A673 (cell line): Measurements from ENCODE around the gene CAV3. TPM values are rescaled to one million over a fixed set of nuclear protein-coding genes. Genes with fewer than 3 reads are reported as not detected.
"Not testable (repeated sequence)": the region's sequence is repeated elsewhere in the genome, so short reads cannot be mapped to it uniquely, and the experiment has no call there.

Experiments
- Bru-seq: library from RNA; stranded (reverse); fragments of 400-500 nt; gene quantifications from one replicate; lab custom pipeline; 2021; lab: Mats Ljungman, UMichigan
- BruChase-seq, 2 experiments: library from RNA; stranded (reverse); fragments of 400-500 nt; gene quantifications; one replicate each; lab custom pipeline; 2021; lab: Mats Ljungman, UMichigan
- BruUV-seq: library from RNA; stranded (reverse); fragments of 400-500 nt; replicated peaks from 2 replicates; lab custom pipeline; 2021; lab: Mats Ljungman, UMichigan
- CTCF ChIA-PET: fragments of 300-600 bp; sonication (Branson Sonifier 250); formaldehyde crosslinking; loops from one replicate; lab custom pipeline; 2022; ENCODE audit warnings: antibody characterized with exemption; lab: Charles Lee
- POLR2A ChIA-PET: fragments of 300-600 bp; sonication (Branson Sonifier 250); formaldehyde crosslinking; loops from one replicate; lab custom pipeline; 2022; ENCODE audit warnings: antibody characterized with exemption; ENCODE audit not compliant: low non-redundant PET; lab: Charles Lee
- DNase-seq: peaks from one replicate; pipeline ENCODE4 v3.0.0-alpha.2; 2015; ENCODE audit warnings: low spot score
- H3K27ac ChIP-seq: fragments of 200-600 bp; sonication (generic); 2 replicates; pipeline ENCODE4 v1.5.1; 2016; ENCODE audit warnings: mixed run types, low read depth, mild to moderate bottlenecking, mixed read lengths, antibody characterized with exemption, low read length; ENCODE audit not compliant: poor library complexity, severe bottlenecking
- H3K27me3 ChIP-seq: fragments of 200-600 bp; sonication (generic); replicated peaks from 2 replicates; pipeline ENCODE4 v1.6.1; 2017; ENCODE audit warnings: mixed run types, low read depth, mild to moderate bottlenecking, mixed read lengths, antibody characterized with exemption, low read length; ENCODE audit not compliant: insufficient read depth, poor library complexity
- H3K36me3 ChIP-seq: fragments of 200-600 bp; sonication (generic); 2 replicates; pipeline ENCODE4 v1.6.1; 2016; ENCODE audit warnings: mixed run types, mild to moderate bottlenecking, mixed read lengths, antibody characterized with exemption, low read length; ENCODE audit not compliant: insufficient read depth, poor library complexity, severe bottlenecking
- H3K4me1 ChIP-seq: fragments of 200-600 bp; sonication (generic); 2 replicates; pipeline ENCODE4 v1.6.1; 2017; ENCODE audit warnings: mixed run types, mild to moderate bottlenecking, mixed read lengths, antibody characterized with exemption, low read length; ENCODE audit not compliant: insufficient read depth, poor library complexity, severe bottlenecking
- H3K4me3 ChIP-seq: fragments of 200-600 bp; sonication (generic); 2 replicates; pipeline ENCODE4 v1.5.1; 2016; ENCODE audit warnings: low read depth, mixed run types, mild to moderate bottlenecking, mixed read lengths, low read length; ENCODE audit not compliant: poor library complexity, severe bottlenecking
- H3K9me3 ChIP-seq: fragments of 200-600 bp; sonication (generic); 2 replicates; pipeline ENCODE4 v1.6.1; 2016; ENCODE audit warnings: mixed run types, low read depth, mild to moderate bottlenecking, mixed read lengths, antibody characterized with exemption, low read length; ENCODE audit not compliant: poor library complexity, severe bottlenecking
- CTCF ChIP-seq: fragments of 300-800, 200-600 bp; sonication (generic); conservative IDR thresholded peaks from 2 replicates; pipeline ENCODE4 v1.5.1; 2017; ENCODE audit warnings: low read depth, mild to moderate bottlenecking, antibody characterized with exemption, low read length, moderate library complexity, mixed read lengths
- EZH2 ChIP-seq: fragments of 200-600 bp; sonication (generic); IDR thresholded peaks from 2 replicates; pipeline ENCODE4 v1.6.1; 2017; ENCODE audit warnings: borderline replicate concordance, low read depth, mild to moderate bottlenecking, mixed read lengths, antibody characterized with exemption, low read length; ENCODE audit not compliant: poor library complexity, severe bottlenecking
- intact Hi-C: fragments of 100-400 bp; cut with micrococcal nuclease; formaldehyde crosslinking; loops from one replicate; pipeline ENCODE4 v1.10.0; 2022; ENCODE audit not compliant: unreplicated experiment
- long read RNA-seq: library from polyadenylated mRNA; stranded (forward); transcript quantifications from one replicate; pipeline ENCODE4 v2.0.0, GENCODE V29; 2022
- total RNA-seq: library from RNA; stranded (reverse); gene quantifications from 2 replicates; pipeline ENCODE4 v1.2.3, GENCODE V29; 2021

CAV3 gene
- not detected in 2 replicates for total RNA-seq
- not detected for Bru-seq, nascent RNA
- not detected for BruChase-seq, experiment 1, labeled RNA remaining after a 2-hour chase
- not detected for BruChase-seq, experiment 2, labeled RNA remaining after a 6-hour chase
- long read RNA-seq, partial matches to known transcripts = 0 of 8 reads
- long read RNA-seq, other reads (novel, unspliced or antisense) = 8 of 8 reads

DNA sequence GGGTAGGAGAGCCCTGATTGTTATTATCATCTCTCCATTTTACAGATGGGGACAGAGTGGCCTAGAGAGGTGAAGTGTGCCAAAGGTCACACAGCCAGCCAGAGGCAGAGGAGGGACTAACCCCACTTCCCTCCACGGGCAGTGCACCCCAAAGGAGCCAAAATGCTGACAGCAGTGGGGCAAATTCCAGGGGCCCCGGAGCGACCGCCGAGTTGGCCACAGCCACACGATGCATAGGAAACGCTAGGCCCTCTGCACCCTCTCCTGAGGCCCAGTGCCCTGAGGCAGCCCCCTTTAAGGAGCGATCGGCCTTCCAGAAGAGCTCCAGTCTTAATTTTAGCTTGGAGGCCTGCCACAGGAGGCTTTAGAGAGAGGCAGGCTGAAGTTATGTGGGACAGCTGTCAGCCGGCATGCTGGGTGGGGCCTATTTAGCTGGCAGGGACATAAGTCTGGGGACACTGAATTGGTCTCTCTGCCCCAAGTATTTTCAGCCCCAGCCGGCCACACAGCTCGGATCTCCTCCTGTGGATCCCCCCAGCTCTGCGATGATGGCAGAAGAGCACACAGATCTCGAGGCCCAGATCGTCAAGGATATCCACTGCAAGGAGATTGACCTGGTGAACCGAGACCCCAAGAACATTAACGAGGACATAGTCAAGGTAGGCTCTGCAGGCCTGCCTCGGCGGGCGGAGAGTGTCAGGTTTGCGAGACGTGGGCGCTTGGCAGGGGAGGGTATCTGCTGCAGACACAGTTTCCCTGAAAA is at the start of gene CAV3:
Gene CAV3, plus strand, starts transcription at position 471 of the 763 bp plus-strand sequence. Its CDS starts 75 bp downstream, at position 546.
- no peaks in the 10 kb centered on the region for H3K9me3 ChIP-seq
- H3K4me3 ChIP-seq = no peak within 1 kb of the TSS
- H3K27me3 ChIP-seq = no peaks in the 10 kb centered on the region
- no peak within 1 kb of the TSS for H3K27ac ChIP-seq
- ChIA-PET POLR2A (no interaction called here), CTCF (no interaction called here)
- no peak for TF ChIP-seq EZH2
- no peak for TF ChIP-seq CTCF
- intact Hi-C loops = no loop called here
- no TSS peak for BruUV-seq
- H3K36me3 ChIP-seq = no peaks in the 10 kb centered on the region
- no peaks in the 10 kb centered on the region for H3K4me1 ChIP-seq
- no peak for DNase-seq

GRCh38 chr3:8684992-8685391 is 48.6 kb upstream of the CAV3 start:
- DNase-seq, H3K4me1 ChIP-seq, H3K27me3 ChIP-seq, intact Hi-C loops, H3K9me3 ChIP-seq, CTCF ChIA-PET, BruUV-seq, POLR2A ChIA-PET, H3K36me3 ChIP-seq, H3K4me3 ChIP-seq, H3K27ac ChIP-seq: not testable (repeated sequence)

DNA sequence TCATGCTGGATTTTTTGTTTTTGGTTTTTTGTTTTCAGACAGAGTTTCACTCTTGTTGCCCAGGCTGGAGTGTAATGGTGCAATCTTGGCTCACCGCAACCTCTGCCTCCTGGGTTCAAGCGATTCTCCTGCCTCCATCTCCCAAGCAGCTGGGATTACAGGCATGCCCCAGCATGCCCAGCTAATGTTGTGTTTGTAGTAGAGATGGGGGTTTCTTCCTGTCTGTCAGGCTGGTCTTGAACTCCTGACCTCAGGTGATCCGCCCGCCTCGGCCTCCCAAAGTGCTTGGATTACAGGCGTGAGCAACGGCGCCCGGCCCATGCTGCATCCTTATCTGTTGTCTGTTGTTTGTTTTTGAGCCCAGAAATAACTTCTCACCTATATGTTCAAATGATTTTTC is 42.3 kb upstream of the CAV3 start:
- DNase-seq, H3K27ac ChIP-seq, CTCF ChIA-PET, H3K4me1 ChIP-seq, intact Hi-C loops, POLR2A ChIA-PET, H3K36me3 ChIP-seq, BruUV-seq, H3K4me3 ChIP-seq, H3K27me3 ChIP-seq, H3K9me3 ChIP-seq: not testable (repeated sequence)

DNA sequence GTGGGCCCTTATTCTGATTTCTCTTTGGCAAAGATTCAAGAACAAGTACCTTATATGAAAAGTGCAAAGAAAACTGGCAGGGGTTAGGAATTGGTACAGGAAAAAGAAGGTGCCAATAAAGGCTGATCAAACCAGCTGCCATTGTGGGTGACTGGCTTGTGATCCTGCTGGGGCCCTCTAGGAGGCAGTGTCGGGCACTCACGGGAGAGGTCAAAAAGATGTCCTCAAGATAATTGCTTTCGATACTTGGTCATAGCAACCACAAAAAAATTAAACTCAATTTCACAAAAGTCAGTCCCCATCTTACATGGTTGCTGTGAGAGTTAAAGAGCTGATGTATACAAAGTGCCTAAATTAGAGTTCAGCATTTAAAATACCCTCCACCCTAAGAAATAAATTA is 31.0 kb upstream of the CAV3 start:
- no peak for DNase-seq
- Histone ChIP-seq H3K4me3 (no peak overlapping the region), H3K9me3 (no peaks in the 10 kb centered on the region), H3K27ac (no peak overlapping the region), H3K4me1 (no peaks in the 10 kb centered on the region), H3K27me3 (no peaks in the 10 kb centered on the region), H3K36me3 (no peaks in the 10 kb centered on the region)
- intact Hi-C loops = no loop called here
- ChIA-PET POLR2A (no interaction called here), CTCF (no interaction called here)
- BruUV-seq = no TSS peak
- TF ChIP-seq EZH2 (no peak), CTCF (peak; percentile 53)
